B cell (primary cell): ENCODE measurements around the gene SLA2. TPM values are rescaled to one million over a fixed set of nuclear protein-coding genes. Genes with fewer than 3 reads are reported as not detected.

Experiments used
- ATAC-seq: fragments of 200-7000 bp; cut with Tn5 transposase; one replicate; pipeline ENCODE4 v1.10.0; 2021; ENCODE audit warnings: low read depth, mild to moderate bottlenecking, moderate number of reproducible peaks, moderate library complexity
- CTCF ChIA-PET: fragments of 350-600 bp; sonication (Branson Sonifier 250); formaldehyde crosslinking; loops from one replicate; lab custom pipeline; 2021; ENCODE audit warnings: antibody characterized with exemption, inconsistent platforms; lab: Charles Lee
- POLR2A ChIA-PET: fragments of 350-600 bp; sonication (Branson Sonifier 250); formaldehyde crosslinking; loops from one replicate; lab custom pipeline; 2021; ENCODE audit warnings: antibody characterized with exemption; lab: Charles Lee
- DNase-seq: peaks from one replicate; pipeline ENCODE4 v3.0.0; 2013
- H2AFZ ChIP-seq: 2 replicates; pipeline ENCODE4 v1.6.1; 2012; ENCODE audit warnings: mild to moderate bottlenecking, low read depth, low read length; ENCODE audit not compliant: insufficient read depth, poor library complexity, severe bottlenecking
- H3K27ac ChIP-seq, 2 donors: 1 replicate in 1 of 2; 2 replicates in 1 of 2; pipeline ENCODE4 v1.5.1; 2012 to 2013; ENCODE audit warnings: low read length in 2 of 2, mild to moderate bottlenecking in 2 of 2, moderate library complexity in 1 of 2
- H3K27me3 ChIP-seq, 4 experiments: fragments of 200-600 bp in 1 of 4; sonication (generic) in 1 of 4; replicated peaks in 1 of 4; 1 replicate in 2 of 4; 2 replicates in 2 of 4; pipeline versions ENCODE4 v1.6.1 to v1.7.0; 2013 to 2016; ENCODE audit warnings: low read length in 3 of 4, mild to moderate bottlenecking in 2 of 4, mixed read lengths in 1 of 4, moderate library complexity in 1 of 4; ENCODE audit not compliant: insufficient read depth in 4 of 4, control insufficient read depth in 3 of 4; ENCODE audit errors: control extremely low read depth in 1 of 4
- H3K36me3 ChIP-seq, 2 experiments: replicated peaks in 1 of 2; 1 replicate in 1 of 2; 2 replicates in 1 of 2; pipeline versions ENCODE4 v1.6.1 to v1.7.1; 2013; ENCODE audit warnings: low read length in 1 of 2; ENCODE audit not compliant: insufficient read depth in 2 of 2, control insufficient read depth in 1 of 2; ENCODE audit errors: control extremely low read depth in 1 of 2, extremely low read depth in 1 of 2
- H3K4me1 ChIP-seq, 2 donors: fragments of 200-600 bp in 1 of 2; sonication (generic) in 1 of 2; 1 replicate in 1 of 2; 2 replicates in 1 of 2; pipeline versions ENCODE4 v1.5.1 to v1.6.1; 2013 to 2017; ENCODE audit warnings: low read length in 2 of 2; ENCODE audit not compliant: control insufficient read depth in 2 of 2, insufficient read depth in 2 of 2
- H3K4me2 ChIP-seq: replicated peaks from 2 replicates; pipeline ENCODE3; 2012; ENCODE audit warnings: mild to moderate bottlenecking, low read depth, low read length; ENCODE audit not compliant: poor library complexity, severe bottlenecking
- H3K4me3 ChIP-seq, 5 experiments: fragments of 200-600 bp in 1 of 5; sonication (generic) in 1 of 5; 1 replicate in 3 of 5; 2 replicates in 2 of 5; pipeline versions ENCODE4 v1.5.1 to v1.7.0; 2011 to 2016; ENCODE audit warnings: low read length in 4 of 5, mild to moderate bottlenecking in 4 of 5, low read depth in 2 of 5, control low read depth in 1 of 5, moderate library complexity in 1 of 5; ENCODE audit not compliant: insufficient read depth in 1 of 5; ENCODE audit errors: control extremely low read depth in 1 of 5, extremely low read depth in 1 of 5
- H3K79me2 ChIP-seq: fragments of 200-600 bp; sonication (generic); one replicate; pipeline ENCODE4 v1.6.0; 2016; ENCODE audit warnings: low read length; ENCODE audit not compliant: control insufficient read depth, insufficient read depth
- H3K9ac ChIP-seq: fragments of 200-600 bp; sonication (generic); 2 replicates; pipeline ENCODE4 v1.6.1; 2017; ENCODE audit warnings: mild to moderate bottlenecking, low read length, moderate library complexity
- H3K9me3 ChIP-seq, 3 donors: one replicate each; pipeline versions ENCODE4 v1.6.1 to v1.7.1; 2013; ENCODE audit warnings: low read length in 2 of 3; ENCODE audit not compliant: control insufficient read depth in 2 of 3, insufficient read depth in 1 of 3; ENCODE audit errors: control extremely low read depth in 1 of 3
- H4K20me1 ChIP-seq: 2 replicates; pipeline ENCODE4 v1.6.0; 2012; ENCODE audit warnings: mild to moderate bottlenecking, low read length; ENCODE audit not compliant: insufficient read depth, control insufficient read depth, poor library complexity, severe bottlenecking
- H3K27ac Mint-ChIP-seq: one replicate; pipeline ENCODE4 v1.8.0; 2021; ENCODE audit warnings: mixed read lengths
- H3K27me3 Mint-ChIP-seq: one replicate; pipeline ENCODE4 v1.8.0; 2021; ENCODE audit warnings: mixed read lengths
- H3K4me1 Mint-ChIP-seq: one replicate; pipeline ENCODE4 v1.8.0; 2021; ENCODE audit warnings: mixed read lengths
- H3K4me3 Mint-ChIP-seq: one replicate; pipeline ENCODE4 v1.8.0; 2021; ENCODE audit warnings: mixed read lengths
- H3K9me3 Mint-ChIP-seq: one replicate; pipeline ENCODE4 v1.8.0; 2022; ENCODE audit warnings: mixed read lengths; ENCODE audit not compliant: insufficient read depth
- CTCF ChIP-seq: fragments of 200-600 bp; IDR thresholded peaks from one replicate; pipeline ENCODE4 v1.8.0; 2022; ENCODE audit warnings: antibody characterized with exemption, mild to moderate bottlenecking
- EZH2 ChIP-seq: IDR thresholded peaks from 2 replicates; pipeline ENCODE4 v1.6.1; 2012; ENCODE audit warnings: borderline replicate concordance, low read depth, mild to moderate bottlenecking, moderate library complexity, low read length; ENCODE audit not compliant: insufficient read depth, poor library complexity, severe bottlenecking
- WGBS: methylation state at CpG from one replicate; pipeline ENCODE4 v1.1.5; 2013; ENCODE audit warnings: missing lambda C conversion rate; ENCODE audit not compliant: insufficient coverage; 5-methylcytosine and 5-hydroxymethylcytosine counted together
- intact Hi-C: fragments of 100-400 bp; cut with micrococcal nuclease; formaldehyde crosslinking; loops from one replicate; pipeline ENCODE4 v1.10.0; 2022
- polyA plus RNA-seq: library from polyadenylated mRNA; depleted of rRNA; stranded (reverse); fragments of >200 nt; gene quantifications from 2 replicates; pipeline ENCODE4 v1.2.3, GENCODE V29; 2012
- total RNA-seq, 2 donors: library from RNA; stranded (reverse); fragments of 120-200 nt in 1 of 2; gene quantifications; 1 replicate in 1 of 2; 2 replicates in 1 of 2; pipeline versions ENCODE4 v1.2.3 to v1.2.4, GENCODE V29; 2013 to 2022

The SLA2 gene
- total and polyA plus RNA-seq, 2 donors (not counting 1 experiment from before 2014, with no cell fraction given): 0.73 to 0.76 TPM

DNA sequence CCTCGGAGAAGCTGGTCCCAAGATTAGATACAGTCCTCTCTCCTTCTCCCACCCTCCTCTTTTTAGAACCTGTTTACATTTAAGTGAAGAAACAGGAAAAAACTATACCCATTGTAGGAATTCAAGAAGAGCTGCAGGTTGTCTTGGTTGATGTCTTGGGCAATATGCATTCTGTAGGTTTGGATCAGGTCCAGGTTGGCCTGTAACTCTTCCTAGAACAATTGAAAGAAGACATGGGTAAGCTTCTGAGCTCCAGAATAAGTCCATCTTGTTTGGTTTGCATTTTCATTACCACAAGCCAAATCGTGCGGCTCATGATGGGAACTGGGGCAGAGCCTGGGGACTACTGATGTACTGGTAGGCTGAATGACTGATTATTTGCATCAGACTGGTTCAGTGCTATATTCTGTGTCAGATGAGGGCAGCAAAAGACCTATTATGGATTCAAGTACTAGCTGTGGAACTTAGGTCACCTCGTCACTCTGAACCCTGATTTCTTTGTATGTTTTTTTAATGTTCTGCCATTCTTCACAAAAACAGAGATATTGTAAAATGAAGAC is 20.3 kb upstream of the SLA2 start:
- DNase-seq (peak; percentile 41), ATAC-seq (no peak)
- Histone ChIP-seq H3K79me2 (no peaks in the 10 kb centered on the region), H4K20me1 (no peaks in the 10 kb centered on the region), H3K4me2 (no peak overlapping the region), H3K27ac (no peak overlapping the region), H3K9me3 (no peaks in the 10 kb centered on the region), H3K27me3 (no peaks in the 10 kb centered on the region), H3K4me3 (no peak overlapping the region), H3K9ac (no peak overlapping the region), H3K36me3 (peaks cover 3 to 29% of the 10 kb centered on the region in 2 experiments), H3K4me1 (no peaks in the 10 kb centered on the region), H2AFZ (no peak overlapping the region)
- no peak overlapping the region for H3K4me3 Mint-ChIP-seq
- WGBS: 77% methylated on average over 2 of the region's 4 CpGs
- H3K27me3 Mint-ChIP-seq: no peaks in the 10 kb centered on the region
- CTCF ChIA-PET: interaction anchor here (0.9 to 2.9 kb wide), 12 partner anchors 10 to 467 kb away, joined by 3 to 16 read pairs (median 4); partner anchors contain the start of gene SLA2
- POLR2A ChIA-PET: no interaction called here
- H3K4me1 Mint-ChIP-seq: no peaks in the 10 kb centered on the region
- no peak overlapping the region for H3K27ac Mint-ChIP-seq
- intact Hi-C loops: loop anchor here (5.0 kb wide), 1 partner anchor 221 kb away; no protein-coding TSS in a partner anchor
- no peaks in the 10 kb centered on the region for H3K9me3 Mint-ChIP-seq
- TF ChIP-seq EZH2 (no peak), CTCF (peak; percentile 30)

DNA sequence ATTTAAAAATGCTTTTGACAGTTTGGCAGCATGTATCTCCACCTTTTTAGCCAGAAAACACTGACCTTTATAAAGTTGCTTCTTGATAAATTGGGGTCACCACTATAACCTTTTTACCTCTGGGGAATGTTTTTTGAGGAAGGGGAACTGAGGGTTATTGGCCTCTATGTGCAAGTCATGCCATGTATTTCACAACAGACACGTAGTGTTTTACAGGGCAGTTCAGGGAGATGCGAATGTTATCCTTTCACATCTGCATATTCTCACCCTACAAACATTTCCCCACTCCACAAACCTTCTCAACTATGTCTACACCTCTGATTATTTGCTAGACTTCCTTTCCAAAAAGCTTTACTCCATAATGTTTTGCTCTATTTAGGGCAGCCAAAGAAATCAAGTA is 17.0 kb upstream of the SLA2 start:
- Histone ChIP-seq H3K27me3 (no peaks in the 10 kb centered on the region), H3K9me3 (no peaks in the 10 kb centered on the region), H3K4me1 (no peaks in the 10 kb centered on the region), H3K4me3 (no peak overlapping the region), H3K79me2 (no peaks in the 10 kb centered on the region), H3K4me2 (no peak overlapping the region), H4K20me1 (no peaks in the 10 kb centered on the region), H2AFZ (no peak overlapping the region), H3K27ac (no peak overlapping the region), H3K9ac (no peak overlapping the region), H3K36me3 (peaks cover 0 to 20% of the 10 kb centered on the region in 2 experiments)
- ATAC-seq (no peak), DNase-seq (no peak)
- no peak overlapping the region for H3K27ac Mint-ChIP-seq
- H3K27me3 Mint-ChIP-seq: no peaks in the 10 kb centered on the region
- no peaks in the 10 kb centered on the region for H3K9me3 Mint-ChIP-seq
- TF ChIP-seq CTCF: no peak
- TF ChIP-seq EZH2: no peak
- ChIA-PET POLR2A (no interaction called here), CTCF (no interaction called here)
- WGBS: 83% methylated on average over 1 of the region's 2 CpGs
- H3K4me1 Mint-ChIP-seq: no peaks in the 10 kb centered on the region
- intact Hi-C loops: no loop called here
- H3K4me3 Mint-ChIP-seq: no peak overlapping the region
